Stimulated activated CD8-positive, alpha-beta memory T cell treated with anti-CD3 and anti-CD28 coated beads, Interleukin-4, amount 100 ng/mL, for 4 hours (primary cell): ENCODE data around the gene HSD17B2.
"Not testable (repeated sequence)": the region's sequence is repeated elsewhere in the genome, so short reads cannot be mapped to it uniquely, and the experiment has no call there.

Experiments used
- DNase-seq, 2 donors: peaks; one replicate each; pipeline ENCODE4 v3.0.0-alpha.2; 2020; ENCODE audit warnings: low read depth in 2 of 2, low spot score in 1 of 2

Gene HSD17B2

GRCh38 chr16:82119405-82119804 is 84.4 kb downstream of the HSD17B2 start:
- no peak for DNase-seq

- no peak for DNase-seq
These were observed 89.6 kb downstream of the HSD17B2 start for GRCh38 chr16:82124651-82125050.

- no peak for DNase-seq
These were observed 94.8 kb downstream of the HSD17B2 start for GRCh38 chr16:82129881-82130280.

GRCh38 chr16:82133798-82134197 is 98.7 kb downstream of the HSD17B2 start:
- DNase-seq = no peak

GRCh38 chr16:82134846-82135245 is 99.8 kb downstream of the HSD17B2 start:
- DNase-seq = no peak

GRCh38 chr16:82135844-82136243 is 100.8 kb downstream of the HSD17B2 start:
- DNase-seq = no peak

- no peak for DNase-seq
These were observed 102.1 kb downstream of the HSD17B2 start for GRCh38 chr16:82136956-82137821.

GRCh38 chr16:82137822-82138167 is 102.7 kb downstream of the HSD17B2 start:
- DNase-seq = no peak

- DNase-seq = no peak
These were observed 103.6 kb downstream of the HSD17B2 start for GRCh38 chr16:82138478-82139285.

GRCh38 chr16:82139286-82139571 is 104.2 kb downstream of the HSD17B2 start:
- DNase-seq = not testable (repeated sequence)

GRCh38 chr16:82146556-82146955 is 111.5 kb downstream of the HSD17B2 start:
- no peak for DNase-seq

- DNase-seq = no peak
These were observed 111.9 kb downstream of the HSD17B2 start for GRCh38 chr16:82146957-82147356.

GRCh38 chr16:82147546-82147945 is 112.5 kb downstream of the HSD17B2 start:
- no peak for DNase-seq
